HEK293 (cell line): ENCODE results near the gene GHRHR.

Source experiments
- CTCF ChIA-PET: fragments of 350-600 bp; formaldehyde crosslinking; extraction: SDS; loops from one replicate; lab custom pipeline; 2021; ENCODE audit warnings: antibody characterized with exemption; lab: Yijun Ruan, JAX
- POLR2A ChIA-PET: fragments of 300-600 bp; formaldehyde crosslinking; extraction: SDS; loops from one replicate; lab custom pipeline; 2020; ENCODE audit warnings: antibody characterized with exemption, inconsistent platforms; lab: Yijun Ruan, JAX
- H3K27ac ChIP-seq: fragments of 200-500 bp; sonication (Bioruptor generic); 2 replicates; pipeline ENCODE4 v1.5.1; 2014; ENCODE audit warnings: low read depth, low read length, control low read depth, inconsistent platforms; ENCODE audit errors: extremely low read depth
- H3K36me3 ChIP-seq, 2 experiments: fragments of 200-500 bp in 1 of 2; sonication (Bioruptor generic) in 1 of 2; 1 replicate in 1 of 2; 2 replicates in 1 of 2; pipeline ENCODE4 v1.5.1; 2014 to 2017; ENCODE audit warnings: inconsistent platforms in 2 of 2, low read length in 2 of 2; ENCODE audit not compliant: control insufficient read depth in 2 of 2, insufficient read depth in 1 of 2
- H3K4me1 ChIP-seq: fragments of 200-500 bp; sonication (Bioruptor generic); 2 replicates; pipeline ENCODE4 v1.5.1; 2014; ENCODE audit warnings: mild to moderate bottlenecking, low read length, inconsistent platforms; ENCODE audit not compliant: control insufficient read depth, insufficient read depth
- H3K4me3 ChIP-seq: 2 replicates; pipeline ENCODE4 v1.5.1; 2011; ENCODE audit warnings: low read depth, mild to moderate bottlenecking, control low read depth, low read length, moderate library complexity
- H3K9me3 ChIP-seq: fragments of 200-500 bp; sonication (Bioruptor generic); 2 replicates; pipeline ENCODE4 v1.5.1; 2014; ENCODE audit warnings: low read depth, low read length, inconsistent platforms; ENCODE audit not compliant: control insufficient read depth, insufficient read depth
- GLIS1 ChIP-seq: fragments of 450-650 bp; formaldehyde crosslinking; IDR thresholded peaks from 2 replicates; pipeline ENCODE4 v1.5.1; 2016; ENCODE audit warnings: missing biosample characterization, missing genetic modification characterization
- INSM2 ChIP-seq: fragments of 450-650 bp; formaldehyde crosslinking; IDR thresholded peaks from 2 replicates; pipeline ENCODE4 v1.5.1; 2016; ENCODE audit warnings: missing biosample characterization, missing genetic modification characterization
- SCRT2 ChIP-seq: fragments of 450-650 bp; formaldehyde crosslinking; IDR thresholded peaks from 2 replicates; pipeline ENCODE4 v1.5.1; 2016; ENCODE audit warnings: missing biosample characterization, missing genetic modification characterization
- SP3 ChIP-seq: fragments of 450-650 bp; formaldehyde crosslinking; IDR thresholded peaks from 2 replicates; pipeline ENCODE4 v1.5.1; 2016; ENCODE audit warnings: missing biosample characterization, missing genetic modification characterization
- TRIM28 ChIP-seq: IDR thresholded peaks from 2 replicates; pipeline ENCODE4 v1.6.1; 2011; ENCODE audit warnings: low read length, control low read depth, borderline replicate concordance
- WT1 ChIP-seq: fragments of 450-650 bp; formaldehyde crosslinking; IDR thresholded peaks from 2 replicates; pipeline ENCODE4 v1.5.1; 2016; ENCODE audit warnings: missing biosample characterization, missing genetic modification characterization
- ZFP37 ChIP-seq: fragments of 450-650 bp; formaldehyde crosslinking; IDR thresholded peaks from 2 replicates; pipeline ENCODE4 v1.5.1; 2016; ENCODE audit warnings: missing biosample characterization, missing genetic modification characterization
- ZNF174 ChIP-seq: fragments of 450-650 bp; formaldehyde crosslinking; IDR thresholded peaks from 2 replicates; pipeline ENCODE4 v1.5.0; 2017; ENCODE audit warnings: missing biosample characterization, mild to moderate bottlenecking, missing genetic modification characterization
- ZNF175 ChIP-seq: fragments of 450-650 bp; formaldehyde crosslinking; IDR thresholded peaks from 2 replicates; pipeline ENCODE4 v1.5.1; 2016; ENCODE audit warnings: missing biosample characterization, missing genetic modification characterization
- ZNF19 ChIP-seq: fragments of 450-650 bp; formaldehyde crosslinking; IDR thresholded peaks from 2 replicates; pipeline ENCODE4; 2016; ENCODE audit warnings: missing biosample characterization, missing genetic modification characterization, low read depth
- ZNF214 ChIP-seq: fragments of 450-650 bp; formaldehyde crosslinking; IDR thresholded peaks from 2 replicates; pipeline ENCODE4 v1.5.1; 2017; ENCODE audit warnings: missing biosample characterization, mild to moderate bottlenecking, missing genetic modification characterization, borderline replicate concordance
- ZNF274 ChIP-seq, 2 experiments: fragments of 200-500 bp in 1 of 2; fragments of 450-650 bp in 1 of 2; sonication (Bioruptor generic) in 1 of 2; formaldehyde crosslinking in 1 of 2; IDR thresholded peaks; 2 replicates each; pipeline versions ENCODE4 v1.5.1 to v1.6.1; 2014 to 2016; ENCODE audit warnings: borderline replicate concordance in 1 of 2, inconsistent platforms in 1 of 2, low read length in 1 of 2, missing biosample characterization in 1 of 2, missing genetic modification characterization in 1 of 2
- ZNF341 ChIP-seq: fragments of 450-650 bp; formaldehyde crosslinking; IDR thresholded peaks from 2 replicates; pipeline ENCODE4; 2016; ENCODE audit warnings: low read depth, missing biosample characterization, missing genetic modification characterization
- ZNF394 ChIP-seq: fragments of 450-650 bp; formaldehyde crosslinking; IDR thresholded peaks from 2 replicates; pipeline ENCODE4 v1.5.1; 2016; ENCODE audit warnings: missing biosample characterization, missing genetic modification characterization, mild to moderate bottlenecking, moderate library complexity, borderline replicate concordance
- ZNF660 ChIP-seq: fragments of 450-650 bp; IDR thresholded peaks from 2 replicates; pipeline ENCODE4 v1.5.1; 2018; ENCODE audit warnings: missing biosample characterization, mild to moderate bottlenecking, missing genetic modification characterization
- TF ChIP-seq, protein P1 (sequence below): fragments of 450-650 bp; formaldehyde crosslinking; IDR thresholded peaks from 2 replicates; pipeline ENCODE4 v1.5.1; 2016; ENCODE audit warnings: missing biosample characterization, missing genetic modification characterization
- TF ChIP-seq, protein P2 (sequence below): IDR thresholded peaks from 2 replicates; pipeline ENCODE4 v1.6.1; 2011; ENCODE audit warnings: mild to moderate bottlenecking, low read depth, low read length, borderline replicate concordance
- TF ChIP-seq, protein P3 (sequence below): fragments of 450-650 bp; formaldehyde crosslinking; IDR thresholded peaks from 2 replicates; pipeline ENCODE4 v1.5.1; 2016; ENCODE audit warnings: missing biosample characterization, missing genetic modification characterization

Gene GHRHR

GRCh38 chr7:30914596-30914995 is 49.2 kb upstream of the GHRHR start (continued):
- TF ChIP-seq, protein P1, sequence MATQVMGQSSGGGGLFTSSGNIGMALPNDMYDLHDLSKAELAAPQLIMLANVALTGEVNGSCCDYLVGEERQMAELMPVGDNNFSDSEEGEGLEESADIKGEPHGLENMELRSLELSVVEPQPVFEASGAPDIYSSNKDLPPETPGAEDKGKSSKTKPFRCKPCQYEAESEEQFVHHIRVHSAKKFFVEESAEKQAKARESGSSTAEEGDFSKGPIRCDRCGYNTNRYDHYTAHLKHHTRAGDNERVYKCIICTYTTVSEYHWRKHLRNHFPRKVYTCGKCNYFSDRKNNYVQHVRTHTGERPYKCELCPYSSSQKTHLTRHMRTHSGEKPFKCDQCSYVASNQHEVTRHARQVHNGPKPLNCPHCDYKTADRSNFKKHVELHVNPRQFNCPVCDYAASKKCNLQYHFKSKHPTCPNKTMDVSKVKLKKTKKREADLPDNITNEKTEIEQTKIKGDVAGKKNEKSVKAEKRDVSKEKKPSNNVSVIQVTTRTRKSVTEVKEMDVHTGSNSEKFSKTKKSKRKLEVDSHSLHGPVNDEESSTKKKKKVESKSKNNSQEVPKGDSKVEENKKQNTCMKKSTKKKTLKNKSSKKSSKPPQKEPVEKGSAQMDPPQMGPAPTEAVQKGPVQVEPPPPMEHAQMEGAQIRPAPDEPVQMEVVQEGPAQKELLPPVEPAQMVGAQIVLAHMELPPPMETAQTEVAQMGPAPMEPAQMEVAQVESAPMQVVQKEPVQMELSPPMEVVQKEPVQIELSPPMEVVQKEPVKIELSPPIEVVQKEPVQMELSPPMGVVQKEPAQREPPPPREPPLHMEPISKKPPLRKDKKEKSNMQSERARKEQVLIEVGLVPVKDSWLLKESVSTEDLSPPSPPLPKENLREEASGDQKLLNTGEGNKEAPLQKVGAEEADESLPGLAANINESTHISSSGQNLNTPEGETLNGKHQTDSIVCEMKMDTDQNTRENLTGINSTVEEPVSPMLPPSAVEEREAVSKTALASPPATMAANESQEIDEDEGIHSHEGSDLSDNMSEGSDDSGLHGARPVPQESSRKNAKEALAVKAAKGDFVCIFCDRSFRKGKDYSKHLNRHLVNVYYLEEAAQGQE (tag by site-specific recombination) = no peak
- TF ChIP-seq ZNF341 (tag by site-specific recombination) (no peak), GLIS1 (tag by site-specific recombination) (no peak), ZNF274 (IDR thresholded peaks at IDR 0.05; ENCODE audit: low read length) (no peak), ZNF274 (tag by site-specific recombination; IDR thresholded peaks at IDR 0.05; ENCODE audit: borderline replicate concordance) (no peak), WT1 (tag by site-specific recombination) (no peak), SP3 (tag by site-specific recombination) (no peak), ZNF660 (no peak), ZNF174 (no peak), ZNF394 (tag by site-specific recombination) (no peak), ZNF214 (no peak)
- TF ChIP-seq, protein P2, sequence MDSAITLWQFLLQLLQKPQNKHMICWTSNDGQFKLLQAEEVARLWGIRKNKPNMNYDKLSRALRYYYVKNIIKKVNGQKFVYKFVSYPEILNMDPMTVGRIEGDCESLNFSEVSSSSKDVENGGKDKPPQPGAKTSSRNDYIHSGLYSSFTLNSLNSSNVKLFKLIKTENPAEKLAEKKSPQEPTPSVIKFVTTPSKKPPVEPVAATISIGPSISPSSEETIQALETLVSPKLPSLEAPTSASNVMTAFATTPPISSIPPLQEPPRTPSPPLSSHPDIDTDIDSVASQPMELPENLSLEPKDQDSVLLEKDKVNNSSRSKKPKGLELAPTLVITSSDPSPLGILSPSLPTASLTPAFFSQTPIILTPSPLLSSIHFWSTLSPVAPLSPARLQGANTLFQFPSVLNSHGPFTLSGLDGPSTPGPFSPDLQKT = no peak

- TF ChIP-seq TRIM28 (no peak), ZNF660 (no peak), ZFP37 (tag by site-specific recombination) (no peak), ZNF19 (tag by site-specific recombination) (no peak), GLIS1 (tag by site-specific recombination) (no peak), ZNF175 (no peak), SCRT2 (no peak), INSM2 (tag by site-specific recombination) (no peak)
- TF ChIP-seq, protein P3, sequence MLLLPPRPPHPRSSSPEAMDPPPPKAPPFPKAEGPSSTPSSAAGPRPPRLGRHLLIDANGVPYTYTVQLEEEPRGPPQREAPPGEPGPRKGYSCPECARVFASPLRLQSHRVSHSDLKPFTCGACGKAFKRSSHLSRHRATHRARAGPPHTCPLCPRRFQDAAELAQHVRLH (tag by site-specific recombination) = no peak
- Histone ChIP-seq H3K4me3 (no peak overlapping the region), H3K36me3 (no peaks in the 10 kb centered on the region), H3K27ac (no peak overlapping the region), H3K9me3 (no peaks in the 10 kb centered on the region), H3K4me1 (no peaks in the 10 kb centered on the region)
- ChIA-PET POLR2A (no interaction called here), CTCF (interaction anchor here (0.6 to 0.7 kb wide), 2 partner anchors 635 to 675 kb away, joined by 4 read pairs; no protein-coding TSS in a partner anchor)
Observed at GRCh38 chr7:30915005-30915601, 48.6 kb upstream of the GHRHR start.
